Measurements from ENCODE around the gene PLEKHJ1.

DNA sequence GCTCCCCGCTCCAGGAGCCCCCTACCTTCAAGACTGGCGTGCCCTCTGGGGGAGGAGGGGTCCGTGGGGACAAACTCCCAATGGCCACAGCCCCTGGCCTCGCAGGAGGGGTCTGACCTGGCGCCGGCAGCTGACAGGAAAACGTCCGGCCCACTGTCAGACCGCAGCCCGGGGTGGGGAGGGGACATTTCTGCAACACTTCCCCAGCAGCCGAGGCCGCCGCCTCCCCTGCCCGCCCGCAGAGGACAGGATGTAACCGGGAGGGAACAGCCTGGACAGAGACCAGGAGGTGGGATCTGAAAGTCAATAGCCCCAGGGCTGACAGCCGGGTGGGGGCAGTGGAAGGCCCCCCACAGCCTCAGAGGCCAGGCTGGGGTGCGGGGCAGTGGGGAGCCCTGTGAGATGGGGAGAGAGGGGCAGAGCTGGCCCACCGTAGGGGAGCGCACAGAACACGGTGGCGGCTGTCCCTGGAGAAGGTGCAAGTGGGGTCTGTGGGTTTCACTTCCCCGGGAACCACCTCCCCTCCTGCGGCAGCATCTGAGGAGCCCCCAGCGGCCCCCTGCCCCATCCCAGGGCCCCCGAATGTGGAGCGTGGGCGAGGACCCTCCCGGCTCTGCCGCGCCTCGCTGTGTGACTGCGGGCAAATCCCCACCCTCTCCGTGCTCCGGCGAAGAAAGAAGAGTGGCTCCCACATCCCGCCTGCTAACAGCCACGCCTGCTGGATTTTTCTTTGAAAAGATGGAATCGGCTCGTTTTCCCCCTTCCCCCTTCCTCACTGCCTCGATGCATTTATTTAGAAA lies 46.1 kb upstream of the PLEKHJ1 start, which contains the start of gene PEAK3:
- TF ChIP-seq CTCF (IDR thresholded peaks at IDR 0.05 in 4 of 5, conservative IDR thresholded peaks at IDR 0.05 in 1 of 5) = no peak
- no peak for TF ChIP-seq POLR2A (IDR thresholded peaks at IDR 0.05)
